ENCODE results near the gene PLCE1. TPM values are rescaled to one million over a fixed set of nuclear protein-coding genes. Genes with fewer than 3 reads are reported as not detected.

The PLCE1 gene
- total and polyA plus RNA-seq, 2 experiments from 2014 or later = 0.10 to 0.58 TPM

DNA sequence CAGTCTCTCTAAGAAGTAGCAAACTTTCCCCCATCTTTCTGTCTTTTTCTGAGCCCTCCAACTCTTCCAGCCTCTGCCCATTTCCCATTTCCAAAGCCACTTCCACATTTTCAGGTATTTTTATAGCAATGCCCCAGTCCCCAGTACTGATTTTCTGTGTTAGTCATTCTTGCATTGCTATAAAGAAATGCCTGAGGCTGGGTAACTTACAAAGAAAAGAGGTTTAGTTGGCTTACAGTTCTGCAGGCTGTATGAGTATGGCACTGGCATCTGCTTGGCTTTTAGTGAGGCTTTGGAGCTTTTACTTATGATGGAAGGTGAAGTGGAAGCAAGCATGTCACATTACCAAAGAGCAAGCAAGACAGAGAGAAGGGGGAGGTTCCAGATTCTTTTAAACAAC lies 17.2 kb downstream of the PLCE1 start (continued):
- TF ChIP-seq CREB1 (CRISPR knock-in tag; IDR thresholded peaks at IDR 0.05; ENCODE audit: low read depth) (no peak), CTCF (conservative IDR thresholded peaks at IDR 0.05; ENCODE audit: low read depth in 2 of 2) (no peak), EZH2 (IDR thresholded peaks at IDR 0.05; ENCODE audit: low read depth, unreplicated experiment) (no peak), JUNB (IDR thresholded peaks at IDR 0.05; ENCODE audit: unreplicated experiment) (no peak)
- TF ChIP-seq, protein P1, sequence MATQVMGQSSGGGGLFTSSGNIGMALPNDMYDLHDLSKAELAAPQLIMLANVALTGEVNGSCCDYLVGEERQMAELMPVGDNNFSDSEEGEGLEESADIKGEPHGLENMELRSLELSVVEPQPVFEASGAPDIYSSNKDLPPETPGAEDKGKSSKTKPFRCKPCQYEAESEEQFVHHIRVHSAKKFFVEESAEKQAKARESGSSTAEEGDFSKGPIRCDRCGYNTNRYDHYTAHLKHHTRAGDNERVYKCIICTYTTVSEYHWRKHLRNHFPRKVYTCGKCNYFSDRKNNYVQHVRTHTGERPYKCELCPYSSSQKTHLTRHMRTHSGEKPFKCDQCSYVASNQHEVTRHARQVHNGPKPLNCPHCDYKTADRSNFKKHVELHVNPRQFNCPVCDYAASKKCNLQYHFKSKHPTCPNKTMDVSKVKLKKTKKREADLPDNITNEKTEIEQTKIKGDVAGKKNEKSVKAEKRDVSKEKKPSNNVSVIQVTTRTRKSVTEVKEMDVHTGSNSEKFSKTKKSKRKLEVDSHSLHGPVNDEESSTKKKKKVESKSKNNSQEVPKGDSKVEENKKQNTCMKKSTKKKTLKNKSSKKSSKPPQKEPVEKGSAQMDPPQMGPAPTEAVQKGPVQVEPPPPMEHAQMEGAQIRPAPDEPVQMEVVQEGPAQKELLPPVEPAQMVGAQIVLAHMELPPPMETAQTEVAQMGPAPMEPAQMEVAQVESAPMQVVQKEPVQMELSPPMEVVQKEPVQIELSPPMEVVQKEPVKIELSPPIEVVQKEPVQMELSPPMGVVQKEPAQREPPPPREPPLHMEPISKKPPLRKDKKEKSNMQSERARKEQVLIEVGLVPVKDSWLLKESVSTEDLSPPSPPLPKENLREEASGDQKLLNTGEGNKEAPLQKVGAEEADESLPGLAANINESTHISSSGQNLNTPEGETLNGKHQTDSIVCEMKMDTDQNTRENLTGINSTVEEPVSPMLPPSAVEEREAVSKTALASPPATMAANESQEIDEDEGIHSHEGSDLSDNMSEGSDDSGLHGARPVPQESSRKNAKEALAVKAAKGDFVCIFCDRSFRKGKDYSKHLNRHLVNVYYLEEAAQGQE (IDR thresholded peaks at IDR 0.05; ENCODE audit: unreplicated experiment) = no peak

GRCh38 chr10:94011296-94011695 lies 17.6 kb downstream of the PLCE1 start:
- Histone ChIP-seq H3K9me2 (ENCODE audit: insufficient read depth) (peaks cover 5% of the 10 kb centered on the region; the same call in 1 of the 2 replicates), H3K27me3 (ENCODE audit: insufficient read depth) (no peaks in the 10 kb centered on the region), H3K36me3 (ENCODE audit: insufficient read depth) (no peaks in the 10 kb centered on the region; the same call in 1 of the 2 replicates), H3K79me2 (replicated peaks; ENCODE audit: insufficient read depth) (no peaks in the 10 kb centered on the region), H3K27ac (ENCODE audit: low read depth) (no peak overlapping the region), H4K20me1 (replicated peaks; ENCODE audit: insufficient read depth) (no peaks in the 10 kb centered on the region), H3K4me1 (ENCODE audit: insufficient read depth) (peaks cover 6% of the 10 kb centered on the region; the same call in 1 of the 2 replicates), H2AFZ (no peak overlapping the region), H3K4me3 (no peak overlapping the region), H3K4me2 (no peak overlapping the region), H3F3A (replicated peaks; ENCODE audit: low read depth) (no peaks in the 10 kb centered on the region)
- no peak for ATAC-seq
- DNase-seq (ENCODE audit: low spot score) = no peak
- H3K4me1 Mint-ChIP-seq = peaks cover 6% of the 10 kb centered on the region
- H3K4me3 Mint-ChIP-seq = no peak overlapping the region
- H3K27ac Mint-ChIP-seq = no peak overlapping the region
- H3K36me3 Mint-ChIP-seq (ENCODE audit: low read depth) = peaks cover 5% of the 10 kb centered on the region; the same call in 1 of the 3 replicates
- no peaks in the 10 kb centered on the region for H3K27me3 Mint-ChIP-seq (ENCODE audit: insufficient read depth, low read depth, poor library complexity)
- H3K9me3 Mint-ChIP-seq = peaks cover 10% of the 10 kb centered on the region
- TF ChIP-seq EZH2phosphoT487 (IDR thresholded peaks at IDR 0.05; ENCODE audit: unreplicated experiment) = no peak
- no peak for TF ChIP-seq ZNF331 (CRISPR knock-in tag; IDR thresholded peaks at IDR 0.05; ENCODE audit: low read depth)
- TF ChIP-seq, protein P1 (IDR thresholded peaks at IDR 0.05; ENCODE audit: unreplicated experiment) = no peak
- TF ChIP-seq CREB1 (CRISPR knock-in tag; IDR thresholded peaks at IDR 0.05; ENCODE audit: low read depth) = no peak
- TF ChIP-seq CTCF (conservative IDR thresholded peaks at IDR 0.05; ENCODE audit: low read depth in 2 of 2) = no peak
- TF ChIP-seq ZNF114 (CRISPR knock-in tag; IDR thresholded peaks at IDR 0.05) = no peak
- TF ChIP-seq POLR2AphosphoS5 (IDR thresholded peaks at IDR 0.05; ENCODE audit: low read depth) = no peak
- no peak for TF ChIP-seq STAT1 (IDR thresholded peaks at IDR 0.05; ENCODE audit: unreplicated experiment)
